Spleen (tissue), 7 donors: ENCODE data around the gene MEIKIN.

Source experiments
- POLR2A ChIP-seq, 3 donors: fragments of 450-650 bp; IDR thresholded peaks; one replicate each; pipeline ENCODE4 v1.5.1; 2017; ENCODE audit warnings: antibody characterized with exemption in 3 of 3, mild to moderate bottlenecking in 1 of 3
- TF ChIP-seq, protein P1 (sequence below), 11 experiments: fragments of 200-600 bp in 7 of 11; fragments of 450-650 bp in 4 of 11; sonication (generic) in 4 of 11; IDR thresholded peaks in 8 of 11; conservative IDR thresholded peaks in 3 of 11; 1 replicate in 7 of 11; 2 replicates in 4 of 11; pipeline versions ENCODE4 v1.4.0 to v1.8.0; 2016 to 2021; ENCODE audit warnings: antibody characterized with exemption in 11 of 11, inconsistent platforms in 4 of 11, mild to moderate bottlenecking in 1 of 11
- donor health status: DM: no; HTN: no; CAD: no; lungs with moderate emphysema.
- donor health status: DM: no; HTN: no; CAD: no.
- donor health status: DM: no; HTN: no; CAD: no.

DNA sequence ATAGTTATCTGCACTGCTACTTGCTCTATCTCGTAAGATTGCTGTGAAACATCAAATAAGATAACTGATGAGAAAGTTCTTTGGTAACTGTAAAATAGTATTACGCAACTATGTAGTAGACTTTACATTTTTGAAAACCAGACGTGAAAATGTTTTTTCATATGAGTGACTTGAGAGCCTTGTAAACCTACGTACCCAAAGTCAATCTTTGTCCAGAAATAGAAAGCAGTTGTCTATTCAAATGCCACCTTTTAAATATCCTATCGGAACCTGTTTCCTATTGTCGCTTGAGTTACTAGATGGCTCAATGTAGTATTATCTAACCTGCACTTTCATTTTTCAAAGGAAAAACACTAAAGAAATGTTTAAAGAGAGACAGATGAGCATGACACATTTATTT lies 150.2 kb downstream of the MEIKIN start:
- TF ChIP-seq POLR2A (IDR thresholded peaks at IDR 0.05) = no peak
- TF ChIP-seq, protein P1, sequence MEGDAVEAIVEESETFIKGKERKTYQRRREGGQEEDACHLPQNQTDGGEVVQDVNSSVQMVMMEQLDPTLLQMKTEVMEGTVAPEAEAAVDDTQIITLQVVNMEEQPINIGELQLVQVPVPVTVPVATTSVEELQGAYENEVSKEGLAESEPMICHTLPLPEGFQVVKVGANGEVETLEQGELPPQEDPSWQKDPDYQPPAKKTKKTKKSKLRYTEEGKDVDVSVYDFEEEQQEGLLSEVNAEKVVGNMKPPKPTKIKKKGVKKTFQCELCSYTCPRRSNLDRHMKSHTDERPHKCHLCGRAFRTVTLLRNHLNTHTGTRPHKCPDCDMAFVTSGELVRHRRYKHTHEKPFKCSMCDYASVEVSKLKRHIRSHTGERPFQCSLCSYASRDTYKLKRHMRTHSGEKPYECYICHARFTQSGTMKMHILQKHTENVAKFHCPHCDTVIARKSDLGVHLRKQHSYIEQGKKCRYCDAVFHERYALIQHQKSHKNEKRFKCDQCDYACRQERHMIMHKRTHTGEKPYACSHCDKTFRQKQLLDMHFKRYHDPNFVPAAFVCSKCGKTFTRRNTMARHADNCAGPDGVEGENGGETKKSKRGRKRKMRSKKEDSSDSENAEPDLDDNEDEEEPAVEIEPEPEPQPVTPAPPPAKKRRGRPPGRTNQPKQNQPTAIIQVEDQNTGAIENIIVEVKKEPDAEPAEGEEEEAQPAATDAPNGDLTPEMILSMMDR (IDR thresholded peaks at IDR 0.05 in 8 of 11, conservative IDR thresholded peaks at IDR 0.05 in 3 of 11) = no peak
